ENCODE measurements around the gene APOO.

APOO gene

DNA sequence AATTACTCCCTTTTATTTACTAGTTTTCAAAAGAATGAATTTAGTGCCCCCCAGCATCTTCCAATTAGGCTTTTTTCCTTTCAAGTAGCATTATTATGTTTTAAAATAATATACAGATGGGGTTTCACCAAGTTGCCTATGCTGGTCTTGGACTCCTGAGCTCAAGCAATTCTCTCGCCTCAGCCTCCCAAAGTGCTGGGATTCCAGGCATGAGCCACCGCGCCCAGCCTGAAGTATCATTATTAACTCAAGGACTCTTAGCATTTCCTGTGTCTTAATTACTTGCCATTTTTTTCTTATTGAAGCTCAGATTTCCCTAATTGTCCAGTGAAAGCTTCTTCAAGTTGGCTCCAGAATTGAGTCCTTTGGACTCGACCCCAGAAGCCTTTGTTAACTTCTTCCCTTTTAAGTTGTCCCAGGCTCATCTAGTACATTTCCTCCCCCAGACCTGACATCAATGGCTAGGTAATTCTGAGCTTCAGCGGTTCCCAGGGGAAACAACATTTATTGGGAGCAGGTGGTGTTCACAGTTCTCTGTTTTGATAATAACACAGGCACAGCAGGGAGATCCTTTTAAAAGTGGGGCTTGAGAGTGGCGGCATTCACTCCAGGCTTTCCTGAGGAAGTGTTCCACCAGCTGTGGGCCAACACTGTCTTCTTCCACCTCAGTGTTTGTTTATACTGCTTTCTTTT, 114.7 kb downstream of the APOO start:
- H3K9ac ChIP-seq (ENCODE audit: low read depth in 1 of 2, low read length in 2 of 2) = no peak overlapping the region
- peaks cover 0 to 3% of the 10 kb centered on the region in 2 donors for H3K27me3 ChIP-seq (ENCODE audit: control insufficient read depth in 2 of 2, insufficient read depth in 2 of 2, low read length in 2 of 2)
- peaks cover 8 to 14% of the 10 kb centered on the region in 2 donors for H3K4me1 ChIP-seq (ENCODE audit: control insufficient read depth in 2 of 2, insufficient read depth in 2 of 2, low read length in 2 of 2)
- no peaks in the 10 kb centered on the region for H3K9me3 ChIP-seq (ENCODE audit: control insufficient read depth in 2 of 2, low read length in 2 of 2)
- H3K36me3 ChIP-seq (ENCODE audit: control insufficient read depth in 2 of 2, insufficient read depth in 2 of 2, low read length in 2 of 2) = no peaks in the 10 kb centered on the region
- H3K4me3 ChIP-seq (ENCODE audit: low read length in 2 of 2) = no peak overlapping the region
- no peak overlapping the region for H3K27ac ChIP-seq (ENCODE audit: low read depth in 2 of 2, low read length in 2 of 2)

DNA sequence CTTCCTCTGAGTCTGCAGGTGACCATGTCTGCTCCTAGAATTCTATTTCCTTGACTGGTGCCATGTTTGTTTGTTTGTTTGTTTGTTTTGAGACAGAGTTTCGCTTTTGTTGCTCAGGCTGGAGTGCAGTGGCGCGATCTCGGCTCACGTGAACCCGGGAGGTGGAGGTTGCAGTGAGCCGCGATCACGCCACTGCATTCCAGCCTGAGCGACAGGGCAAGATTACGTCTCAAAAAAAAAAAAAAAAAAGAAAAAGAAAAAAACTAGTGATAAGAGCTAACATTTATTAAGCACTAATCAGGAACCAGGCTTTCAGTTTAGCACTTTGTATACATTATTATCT, 117.6 kb downstream of the APOO start:
- H3K4me3 ChIP-seq (ENCODE audit: low read length in 2 of 2) = no peak overlapping the region

DNA sequence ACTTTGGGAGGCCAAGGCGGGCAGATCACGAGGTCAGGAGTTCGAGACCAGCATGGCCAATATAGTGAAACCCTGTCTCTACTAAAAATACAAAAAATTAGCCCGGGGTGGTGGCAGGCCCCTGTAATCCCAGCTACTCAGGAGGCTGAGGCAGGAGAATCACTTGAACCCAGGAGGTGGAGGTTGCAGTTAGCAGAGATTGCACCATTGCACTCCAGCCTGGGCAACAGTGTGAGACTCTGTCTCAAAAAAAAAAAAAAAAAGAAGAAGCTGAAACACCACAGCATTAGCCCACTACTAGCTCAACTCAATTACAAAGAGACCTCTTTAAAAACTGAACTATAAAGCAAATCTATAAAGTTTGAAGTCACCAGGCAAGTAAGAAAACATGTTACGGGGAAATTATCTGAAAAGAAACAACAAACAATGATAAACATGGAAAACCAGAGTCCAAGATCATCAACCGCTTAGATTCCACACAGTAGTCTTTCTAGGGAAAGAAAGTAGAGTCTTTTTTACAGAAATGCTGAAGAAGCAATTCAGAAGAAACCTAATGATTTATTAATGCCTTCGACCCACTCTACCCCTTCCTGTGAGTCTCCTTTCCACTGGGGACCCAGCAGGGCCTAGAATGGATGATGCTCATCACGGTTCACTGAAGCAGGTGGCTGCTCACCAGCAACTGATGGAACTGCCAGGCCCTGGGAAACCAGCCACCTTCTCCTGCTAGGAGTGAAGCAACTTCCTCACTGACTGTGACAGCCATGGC, 118.2 kb downstream of the APOO start:
- Histone ChIP-seq H3K4me1 (ENCODE audit: control insufficient read depth in 2 of 2, insufficient read depth in 2 of 2, low read length in 2 of 2) (peaks cover 2 to 9% of the 10 kb centered on the region in 2 donors), H3K36me3 (ENCODE audit: control insufficient read depth in 2 of 2, insufficient read depth in 2 of 2, low read length in 2 of 2) (peaks cover 0 to 12% of the 10 kb centered on the region in 2 donors), H3K9me3 (ENCODE audit: control insufficient read depth in 2 of 2, low read length in 2 of 2) (no peaks in the 10 kb centered on the region), H3K27ac (ENCODE audit: low read depth in 2 of 2, low read length in 2 of 2) (no peak overlapping the region), H3K9ac (ENCODE audit: low read depth in 1 of 2, low read length in 2 of 2) (no peak overlapping the region), H3K4me3 (ENCODE audit: low read length in 2 of 2) (no peak overlapping the region), H3K27me3 (ENCODE audit: control insufficient read depth in 2 of 2, insufficient read depth in 2 of 2, low read length in 2 of 2) (peaks cover 0 to 3% of the 10 kb centered on the region in 2 donors)

More for the DNA sequence above, 117.6 kb downstream of the APOO start:
- peaks cover 0 to 3% of the 10 kb centered on the region in 2 donors for H3K27me3 ChIP-seq (ENCODE audit: control insufficient read depth in 2 of 2, insufficient read depth in 2 of 2, low read length in 2 of 2)
- H3K9ac ChIP-seq (ENCODE audit: low read depth in 1 of 2, low read length in 2 of 2) = no peak overlapping the region
- no peak overlapping the region for H3K27ac ChIP-seq (ENCODE audit: low read depth in 2 of 2, low read length in 2 of 2)
- H3K9me3 ChIP-seq (ENCODE audit: control insufficient read depth in 2 of 2, low read length in 2 of 2) = no peaks in the 10 kb centered on the region
- H3K4me1 ChIP-seq (ENCODE audit: control insufficient read depth in 2 of 2, insufficient read depth in 2 of 2, low read length in 2 of 2) = peaks cover 2 to 9% of the 10 kb centered on the region in 2 donors
- H3K36me3 ChIP-seq (ENCODE audit: control insufficient read depth in 2 of 2, insufficient read depth in 2 of 2, low read length in 2 of 2) = peaks cover 0 to 11% of the 10 kb centered on the region in 2 donors

DNA sequence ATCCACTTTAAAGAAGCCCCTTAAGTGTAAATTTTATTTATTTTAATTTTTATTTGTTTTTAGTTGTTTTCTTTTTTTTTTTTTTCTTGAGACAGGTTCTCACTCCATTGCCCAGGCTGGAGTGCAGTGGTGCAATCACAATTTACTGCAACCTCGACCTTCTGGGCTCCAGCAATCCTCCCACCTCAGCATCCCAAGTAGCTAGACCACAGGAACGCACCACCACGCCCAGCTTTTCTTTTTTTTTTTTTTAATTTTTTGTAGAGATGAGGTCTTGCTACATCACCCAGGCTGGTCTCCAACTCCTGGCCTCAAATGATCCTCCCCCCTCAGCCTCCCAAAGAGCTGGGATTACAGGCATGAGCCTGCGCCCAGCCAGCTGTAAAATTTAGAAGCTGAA, 118.8 kb downstream of the APOO start:
- peaks cover 0 to 12% of the 10 kb centered on the region in 2 donors for H3K36me3 ChIP-seq (ENCODE audit: control insufficient read depth in 2 of 2, insufficient read depth in 2 of 2, low read length in 2 of 2)
- H3K9me3 ChIP-seq (ENCODE audit: control insufficient read depth in 2 of 2, low read length in 2 of 2) = no peaks in the 10 kb centered on the region
- H3K27ac ChIP-seq (ENCODE audit: low read depth in 2 of 2, low read length in 2 of 2) = no peak overlapping the region
- peaks cover 0 to 3% of the 10 kb centered on the region in 2 donors for H3K27me3 ChIP-seq (ENCODE audit: control insufficient read depth in 2 of 2, insufficient read depth in 2 of 2, low read length in 2 of 2)
- H3K4me1 ChIP-seq (ENCODE audit: control insufficient read depth in 2 of 2, insufficient read depth in 2 of 2, low read length in 2 of 2) = peaks cover 2 to 9% of the 10 kb centered on the region in 2 donors
- no peak overlapping the region for H3K9ac ChIP-seq (ENCODE audit: low read depth in 1 of 2, low read length in 2 of 2)
- no peak overlapping the region for H3K4me3 ChIP-seq (ENCODE audit: low read length in 2 of 2)

DNA sequence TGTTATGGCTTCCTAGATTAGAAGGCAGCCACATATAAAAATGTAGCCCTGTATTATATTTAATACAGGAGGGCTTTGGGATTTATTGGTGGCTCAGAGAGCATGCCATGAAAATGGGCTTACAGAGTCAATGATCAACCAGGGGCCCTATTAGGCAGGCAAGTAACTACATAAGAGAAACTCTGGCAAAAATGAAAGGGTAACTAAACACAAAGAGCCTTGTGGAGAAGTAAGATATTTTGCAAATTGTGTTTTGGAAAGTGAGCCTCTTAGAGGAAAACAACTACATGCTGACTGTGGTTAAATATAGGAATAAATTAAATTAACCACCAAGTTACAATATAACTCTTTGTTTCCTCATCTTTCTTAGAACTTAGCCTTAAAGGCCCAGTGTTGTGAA, 119.2 kb downstream of the APOO start:
- Histone ChIP-seq H3K27ac (ENCODE audit: low read depth in 2 of 2, low read length in 2 of 2) (no peak overlapping the region), H3K9ac (ENCODE audit: low read depth in 1 of 2, low read length in 2 of 2) (no peak overlapping the region), H3K4me3 (ENCODE audit: low read length in 2 of 2) (no peak overlapping the region), H3K4me1 (ENCODE audit: control insufficient read depth in 2 of 2, insufficient read depth in 2 of 2, low read length in 2 of 2) (peaks cover 2 to 9% of the 10 kb centered on the region in 2 donors), H3K27me3 (ENCODE audit: control insufficient read depth in 2 of 2, insufficient read depth in 2 of 2, low read length in 2 of 2) (peaks cover 0 to 3% of the 10 kb centered on the region in 2 donors), H3K9me3 (ENCODE audit: control insufficient read depth in 2 of 2, low read length in 2 of 2) (no peaks in the 10 kb centered on the region), H3K36me3 (ENCODE audit: control insufficient read depth in 2 of 2, insufficient read depth in 2 of 2, low read length in 2 of 2) (peaks cover 0 to 12% of the 10 kb centered on the region in 2 donors)

DNA sequence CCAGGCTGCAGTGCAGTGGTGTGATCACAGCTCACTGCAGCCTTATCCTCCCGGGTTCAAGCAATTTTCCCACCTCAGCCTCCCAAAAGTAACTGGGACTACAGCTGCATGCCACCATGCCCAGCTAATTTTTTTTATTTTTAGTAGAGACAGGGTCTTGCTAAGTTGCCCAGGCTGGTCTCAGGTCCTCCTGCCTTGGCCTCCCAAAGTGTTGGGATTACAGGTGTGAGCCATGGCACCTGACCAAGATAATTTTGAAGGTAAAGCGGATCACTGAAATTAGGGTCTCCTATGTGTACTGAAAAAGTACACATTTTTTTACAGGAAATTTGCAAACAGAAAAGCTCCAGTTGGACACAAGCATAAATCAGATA, 120.0 kb downstream of the APOO start:
- Histone ChIP-seq H3K4me1 (ENCODE audit: control insufficient read depth in 2 of 2, insufficient read depth in 2 of 2, low read length in 2 of 2) (peaks cover 2 to 9% of the 10 kb centered on the region in 2 donors), H3K36me3 (ENCODE audit: control insufficient read depth in 2 of 2, insufficient read depth in 2 of 2, low read length in 2 of 2) (peaks cover 0 to 12% of the 10 kb centered on the region in 2 donors), H3K4me3 (ENCODE audit: low read length in 2 of 2) (no peak overlapping the region), H3K9me3 (ENCODE audit: control insufficient read depth in 2 of 2, low read length in 2 of 2) (no peaks in the 10 kb centered on the region), H3K9ac (ENCODE audit: low read depth in 1 of 2, low read length in 2 of 2) (no peak overlapping the region), H3K27ac (ENCODE audit: low read depth in 2 of 2, low read length in 2 of 2) (peak overlapping the region in 1 of 2 donors; percentile 16), H3K27me3 (ENCODE audit: control insufficient read depth in 2 of 2, insufficient read depth in 2 of 2, low read length in 2 of 2) (peaks cover 0 to 3% of the 10 kb centered on the region in 2 donors)

DNA sequence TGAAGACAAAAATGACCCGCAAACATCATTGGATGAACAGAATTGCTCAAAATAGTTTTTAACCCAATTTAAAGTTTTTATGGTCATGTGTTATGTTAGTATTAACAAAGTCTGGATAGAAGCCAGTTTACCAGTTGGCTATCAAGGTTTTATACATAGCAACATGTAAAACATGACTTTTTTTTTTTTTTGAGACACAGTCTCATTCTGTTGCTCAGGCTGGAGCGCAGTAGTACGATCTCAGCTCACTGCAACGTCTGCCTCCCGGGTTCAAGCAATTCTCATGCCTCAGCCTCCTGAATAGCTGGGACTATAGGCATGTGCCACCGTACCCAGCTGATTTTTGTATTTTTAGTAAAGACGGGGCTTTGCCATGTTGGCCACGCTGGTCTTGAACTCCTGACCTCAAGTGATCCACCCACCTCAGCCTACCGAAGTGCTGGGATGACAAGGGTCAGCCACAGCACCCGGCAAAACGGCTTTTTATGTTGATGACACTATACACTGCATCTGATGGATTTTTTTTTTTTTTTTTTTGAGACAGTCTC, 121.4 kb downstream of the APOO start:
- peaks cover 2 to 9% of the 10 kb centered on the region in 2 donors for H3K4me1 ChIP-seq (ENCODE audit: control insufficient read depth in 2 of 2, insufficient read depth in 2 of 2, low read length in 2 of 2)
- H3K36me3 ChIP-seq (ENCODE audit: control insufficient read depth in 2 of 2, insufficient read depth in 2 of 2, low read length in 2 of 2) = peaks cover 0 to 12% of the 10 kb centered on the region in 2 donors
- H3K27me3 ChIP-seq (ENCODE audit: control insufficient read depth in 2 of 2, insufficient read depth in 2 of 2, low read length in 2 of 2) = peaks cover 0 to 3% of the 10 kb centered on the region in 2 donors
- peak overlapping the region in 1 of 2 donors; percentile 43 for H3K27ac ChIP-seq (ENCODE audit: low read depth in 2 of 2, low read length in 2 of 2)
- peak overlapping the region in 1 of 2 donors; percentile 89 for H3K4me3 ChIP-seq (ENCODE audit: low read length in 2 of 2)
- peak overlapping the region in 1 of 2 donors; percentile 14 for H3K9ac ChIP-seq (ENCODE audit: low read depth in 1 of 2, low read length in 2 of 2)
- H3K9me3 ChIP-seq (ENCODE audit: control insufficient read depth in 2 of 2, low read length in 2 of 2) = no peaks in the 10 kb centered on the region

DNA sequence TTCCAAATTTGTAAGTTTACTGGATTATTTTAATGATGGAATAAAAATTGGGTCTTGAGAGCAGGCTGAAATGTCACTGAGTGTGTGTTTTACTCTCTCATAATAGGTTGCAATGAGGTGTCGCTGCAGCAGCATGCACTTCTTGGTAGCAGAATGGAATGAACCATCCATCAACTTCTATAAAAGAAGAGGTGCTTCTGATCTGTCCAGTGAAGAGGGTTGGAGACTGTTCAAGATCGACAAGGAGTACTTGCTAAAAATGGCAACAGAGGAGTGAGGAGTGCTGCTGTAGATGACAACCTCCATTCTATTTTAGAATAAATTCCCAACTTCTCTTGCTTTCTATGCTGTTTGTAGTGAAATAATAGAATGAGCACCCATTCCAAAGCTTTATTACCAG, 122.2 kb downstream of the APOO start:
- peak overlapping the region in 1 of 2 donors; percentile 93 for H3K9ac ChIP-seq (ENCODE audit: low read depth in 1 of 2, low read length in 2 of 2)
- H3K9me3 ChIP-seq (ENCODE audit: control insufficient read depth in 2 of 2, low read length in 2 of 2) = no peaks in the 10 kb centered on the region
- peak overlapping the region; percentile 43 to 89 for H3K27ac ChIP-seq (ENCODE audit: low read depth in 2 of 2, low read length in 2 of 2)
- peaks cover 0 to 12% of the 10 kb centered on the region in 2 donors for H3K36me3 ChIP-seq (ENCODE audit: control insufficient read depth in 2 of 2, insufficient read depth in 2 of 2, low read length in 2 of 2)
- H3K4me1 ChIP-seq (ENCODE audit: control insufficient read depth in 2 of 2, insufficient read depth in 2 of 2, low read length in 2 of 2) = peaks cover 2 to 9% of the 10 kb centered on the region in 2 donors
- peak overlapping the region in 1 of 2 donors; percentile 89 for H3K4me3 ChIP-seq (ENCODE audit: low read length in 2 of 2)
- peaks cover 0 to 3% of the 10 kb centered on the region in 2 donors for H3K27me3 ChIP-seq (ENCODE audit: control insufficient read depth in 2 of 2, insufficient read depth in 2 of 2, low read length in 2 of 2)

DNA sequence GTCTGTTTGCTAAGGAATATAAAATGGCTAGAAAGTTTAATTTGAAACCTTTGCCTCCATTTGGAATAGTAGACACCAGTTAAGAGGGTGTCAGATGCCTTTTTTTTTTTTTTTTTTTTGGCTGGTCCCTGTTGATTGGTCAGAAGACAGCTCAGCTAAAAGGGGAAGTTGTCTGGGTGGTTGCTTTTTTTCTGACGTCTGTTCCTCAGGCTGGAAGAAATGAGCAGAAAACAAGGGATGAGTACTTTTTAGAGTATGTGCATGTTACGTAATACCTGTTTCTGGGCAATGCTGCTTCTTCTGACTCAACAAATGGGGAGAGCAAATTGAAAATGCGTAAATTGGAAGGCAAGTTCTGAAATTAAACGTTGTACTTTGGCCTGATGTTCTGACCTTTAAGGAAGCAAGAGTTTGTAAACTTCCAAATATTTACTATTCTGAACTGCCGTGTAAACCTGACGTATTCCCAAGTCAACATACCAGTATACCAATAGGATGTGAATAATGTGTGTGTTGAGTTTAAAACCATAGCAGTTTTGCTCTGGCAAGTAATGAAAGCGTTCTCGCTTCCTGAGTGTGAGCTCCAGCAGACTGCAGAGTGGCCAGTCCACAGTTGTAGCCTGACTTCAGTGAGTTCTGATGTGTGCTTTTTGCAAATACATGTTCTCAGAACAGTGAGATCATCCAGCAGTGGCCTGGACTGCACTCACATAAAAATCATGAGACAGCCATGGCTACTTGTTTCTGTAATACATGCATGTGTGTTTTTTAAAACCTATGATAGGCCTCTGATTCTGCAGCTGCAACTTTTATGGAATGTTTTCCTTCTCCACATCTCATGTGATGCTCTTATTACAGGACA, 123.0 kb downstream of the APOO start:
- H3K4me3 ChIP-seq (ENCODE audit: low read length in 2 of 2) = peak overlapping the region; percentile 82 to 89
- peak overlapping the region; percentile 89 to 93 for H3K9ac ChIP-seq (ENCODE audit: low read depth in 1 of 2, low read length in 2 of 2)
- no peaks in the 10 kb centered on the region for H3K27me3 ChIP-seq (ENCODE audit: control insufficient read depth in 2 of 2, insufficient read depth in 2 of 2, low read length in 2 of 2)
- H3K27ac ChIP-seq (ENCODE audit: low read depth in 2 of 2, low read length in 2 of 2) = peak overlapping the region; percentile 89 to 93
- no peaks in the 10 kb centered on the region for H3K9me3 ChIP-seq (ENCODE audit: control insufficient read depth in 2 of 2, low read length in 2 of 2)
- H3K36me3 ChIP-seq (ENCODE audit: control insufficient read depth in 2 of 2, insufficient read depth in 2 of 2, low read length in 2 of 2) = peaks cover 0 to 12% of the 10 kb centered on the region in 2 donors
- H3K4me1 ChIP-seq (ENCODE audit: control insufficient read depth in 2 of 2, insufficient read depth in 2 of 2, low read length in 2 of 2) = peaks cover 2 to 9% of the 10 kb centered on the region in 2 donors
